ENCODE data around the gene VEGFB.

DNA sequence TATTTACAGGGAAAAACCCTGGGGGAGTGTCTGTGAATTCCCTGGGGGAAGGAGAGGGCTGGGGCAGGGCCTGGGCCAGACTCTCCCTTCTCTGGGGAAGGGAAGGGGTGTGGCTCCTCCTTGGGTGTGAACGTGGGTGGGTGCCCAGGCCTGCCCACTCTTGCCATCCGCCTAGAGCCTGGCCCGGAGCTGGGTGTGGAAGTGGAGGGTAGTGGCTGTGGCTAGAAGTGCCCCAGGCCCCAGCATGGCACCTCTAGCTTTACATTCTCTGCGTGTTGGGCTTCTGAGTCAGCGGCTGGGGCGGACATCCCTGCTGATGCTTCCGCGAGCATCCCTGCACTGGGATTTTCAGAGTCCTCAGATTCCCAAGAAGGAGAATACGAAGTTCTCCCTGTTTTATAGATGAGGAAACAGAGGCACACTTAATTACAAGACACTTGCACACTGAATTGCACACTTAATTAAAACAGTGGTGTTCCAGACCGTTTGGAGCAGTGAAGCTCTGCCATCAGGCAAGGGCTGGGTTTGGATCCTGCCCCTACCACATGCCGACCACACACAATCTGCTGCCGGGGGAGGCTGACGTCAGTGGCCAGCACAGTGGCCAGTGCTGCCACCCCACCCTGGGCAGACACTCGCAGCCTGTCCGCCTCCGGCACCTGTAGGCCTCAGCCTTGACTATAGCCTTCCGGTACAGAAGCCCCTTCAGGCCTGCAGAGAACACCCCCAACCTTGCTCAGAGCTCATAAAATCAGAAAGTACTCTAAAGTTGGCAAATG is 42.5 kb downstream of the VEGFB start:
- TF ChIP-seq POLR2A (IDR thresholded peaks at IDR 0.05; ENCODE audit: low read depth) (no peak), POLR2AphosphoS5 (IDR thresholded peaks at IDR 0.05) (no peak), EP300 (IDR thresholded peaks at IDR 0.05) (no peak)
- TF ChIP-seq, protein P1, sequence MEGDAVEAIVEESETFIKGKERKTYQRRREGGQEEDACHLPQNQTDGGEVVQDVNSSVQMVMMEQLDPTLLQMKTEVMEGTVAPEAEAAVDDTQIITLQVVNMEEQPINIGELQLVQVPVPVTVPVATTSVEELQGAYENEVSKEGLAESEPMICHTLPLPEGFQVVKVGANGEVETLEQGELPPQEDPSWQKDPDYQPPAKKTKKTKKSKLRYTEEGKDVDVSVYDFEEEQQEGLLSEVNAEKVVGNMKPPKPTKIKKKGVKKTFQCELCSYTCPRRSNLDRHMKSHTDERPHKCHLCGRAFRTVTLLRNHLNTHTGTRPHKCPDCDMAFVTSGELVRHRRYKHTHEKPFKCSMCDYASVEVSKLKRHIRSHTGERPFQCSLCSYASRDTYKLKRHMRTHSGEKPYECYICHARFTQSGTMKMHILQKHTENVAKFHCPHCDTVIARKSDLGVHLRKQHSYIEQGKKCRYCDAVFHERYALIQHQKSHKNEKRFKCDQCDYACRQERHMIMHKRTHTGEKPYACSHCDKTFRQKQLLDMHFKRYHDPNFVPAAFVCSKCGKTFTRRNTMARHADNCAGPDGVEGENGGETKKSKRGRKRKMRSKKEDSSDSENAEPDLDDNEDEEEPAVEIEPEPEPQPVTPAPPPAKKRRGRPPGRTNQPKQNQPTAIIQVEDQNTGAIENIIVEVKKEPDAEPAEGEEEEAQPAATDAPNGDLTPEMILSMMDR (IDR thresholded peaks at IDR 0.05) = no peak
